HG03469 (cell line): ENCODE results near the gene ATP8B3.
"Not testable (repeated sequence)": the region's sequence is repeated elsewhere in the genome, so short reads cannot be mapped to it uniquely, and the experiment has no call there.

Source experiments
- ATAC-seq: cut with Tn5 transposase; IDR thresholded peaks from one replicate; pipeline ENCODE4 v1.9.1; 2021; ENCODE audit warnings: mild to moderate bottlenecking, moderate library complexity, moderate number of reproducible peaks; ENCODE audit not compliant: unreplicated experiment

Gene ATP8B3

GRCh38 chr19:1775951-1776605, 36.0 kb downstream of the ATP8B3 start:
- no peak for ATAC-seq

DNA sequence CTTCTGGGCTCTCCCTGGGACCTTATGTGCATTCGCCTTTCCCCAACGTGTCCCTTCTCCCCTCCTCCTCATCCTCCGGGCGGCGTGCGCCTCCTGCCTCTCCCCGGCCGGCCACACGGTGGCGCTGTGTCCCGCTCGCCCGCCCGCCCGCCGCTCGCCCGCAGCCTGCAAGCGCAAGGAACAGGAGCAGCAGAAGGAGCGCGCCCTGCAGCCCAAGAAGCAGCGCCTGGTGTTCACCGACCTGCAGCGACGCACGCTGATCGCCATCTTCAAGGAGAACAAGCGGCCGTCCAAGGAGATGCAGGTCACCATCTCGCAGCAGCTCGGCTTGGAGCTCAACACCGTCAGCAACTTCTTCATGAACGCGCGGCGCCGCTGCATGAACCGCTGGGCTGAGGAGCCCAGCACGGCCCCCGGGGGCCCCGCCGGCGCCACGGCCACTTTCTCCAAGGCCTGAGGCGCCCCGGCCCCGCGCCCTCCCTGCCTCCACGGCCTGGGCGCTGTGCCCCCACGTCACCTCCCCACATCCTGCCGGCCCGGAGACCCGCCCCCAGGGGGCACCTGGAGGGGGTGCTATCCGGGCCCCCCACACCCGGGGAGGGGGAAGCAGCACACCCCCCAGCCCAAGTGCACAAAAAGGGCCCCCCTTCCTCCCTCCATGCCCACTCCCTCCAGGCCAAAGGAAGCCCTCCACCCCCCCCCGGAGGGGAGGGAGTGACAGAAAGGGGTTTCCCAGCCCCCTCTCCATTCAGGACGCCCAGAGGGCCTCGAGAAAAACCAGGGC, 36.9 kb downstream of the ATP8B3 start:
- no peak for ATAC-seq

GRCh38 chr19:1773184-1773583, 38.9 kb downstream of the ATP8B3 start:
- ATAC-seq: no peak

DNA sequence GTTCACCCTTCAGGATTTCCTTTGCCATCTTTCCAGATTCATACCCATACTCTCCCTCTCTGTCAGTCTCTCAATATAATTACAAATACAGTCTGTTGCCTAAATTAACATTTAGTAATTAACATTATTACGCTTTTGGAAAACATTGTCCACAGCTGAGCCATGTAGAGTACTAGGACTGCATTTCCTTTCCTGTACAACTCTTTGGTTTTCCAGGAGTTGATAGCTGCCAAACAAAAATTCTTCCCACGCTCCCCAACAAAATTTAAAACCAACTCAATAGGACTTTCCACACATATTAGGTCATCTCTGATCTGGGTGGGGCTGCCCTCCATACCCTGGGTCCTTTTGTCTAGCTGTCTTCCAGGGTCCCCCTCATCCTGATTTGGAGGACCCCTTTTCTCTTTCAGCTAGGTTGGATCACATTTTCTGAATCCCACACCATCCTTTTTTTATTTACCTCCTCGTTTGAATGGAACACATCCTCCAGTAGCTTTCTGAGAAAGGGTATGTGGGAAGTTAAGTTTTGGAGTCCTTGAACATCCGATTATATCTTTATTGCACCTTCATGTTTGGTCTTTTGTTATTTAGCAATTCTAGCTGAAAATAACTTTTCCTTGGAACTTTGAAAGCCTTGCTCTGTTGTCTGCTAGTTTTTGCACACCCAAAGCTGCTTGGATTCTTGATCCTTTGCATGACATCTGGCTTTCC, 41.1 kb downstream of the ATP8B3 start:
- ATAC-seq: no peak

GRCh38 chr19:1769645-1769985, 42.5 kb downstream of the ATP8B3 start:
- ATAC-seq: no peak

DNA sequence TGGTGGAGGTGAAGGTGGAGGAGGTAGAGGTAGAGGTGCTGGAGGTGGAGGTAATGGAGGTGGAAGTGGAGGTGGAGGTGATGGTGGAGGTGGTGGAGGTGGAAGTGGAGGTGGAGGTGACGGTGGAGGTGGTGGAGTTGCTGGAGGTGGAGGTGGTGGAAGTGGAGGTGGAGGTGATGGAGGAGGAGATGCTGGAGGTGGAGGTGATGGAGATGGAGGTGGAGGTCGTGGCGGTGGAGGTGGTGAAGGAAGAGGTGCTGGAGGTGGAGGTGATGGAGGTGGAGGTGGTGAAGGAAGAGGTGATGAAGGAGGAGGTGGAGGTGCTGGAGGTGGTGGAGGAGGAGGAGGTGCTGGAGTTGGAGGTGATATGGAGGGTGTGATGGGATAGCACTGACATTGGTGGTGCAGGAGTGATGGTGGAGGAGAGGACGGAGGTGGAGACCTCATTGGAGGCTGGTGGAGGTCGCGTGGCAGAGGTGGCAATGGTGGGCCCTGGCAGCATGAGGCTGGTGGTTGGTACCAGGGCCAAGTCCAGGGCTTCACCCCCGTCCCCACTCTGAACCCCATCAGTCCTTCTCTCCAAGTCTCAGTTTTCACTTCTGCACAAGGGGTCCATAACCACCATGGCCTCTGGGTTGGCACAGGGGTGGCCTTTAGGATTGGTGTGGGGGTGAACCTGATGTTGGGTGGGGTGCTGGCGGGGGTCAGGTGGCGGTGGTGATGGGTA, 43.0 kb downstream of the ATP8B3 start:
- no peak for ATAC-seq

GRCh38 chr19:1768248-1768647, 43.8 kb downstream of the ATP8B3 start:
- ATAC-seq: no peak

- ATAC-seq: no peak
These were observed 44.6 kb downstream of the ATP8B3 start for GRCh38 chr19:1767464-1767933.

- ATAC-seq: no peak
These were observed 45.2 kb downstream of the ATP8B3 start for GRCh38 chr19:1766800-1767352.

DNA sequence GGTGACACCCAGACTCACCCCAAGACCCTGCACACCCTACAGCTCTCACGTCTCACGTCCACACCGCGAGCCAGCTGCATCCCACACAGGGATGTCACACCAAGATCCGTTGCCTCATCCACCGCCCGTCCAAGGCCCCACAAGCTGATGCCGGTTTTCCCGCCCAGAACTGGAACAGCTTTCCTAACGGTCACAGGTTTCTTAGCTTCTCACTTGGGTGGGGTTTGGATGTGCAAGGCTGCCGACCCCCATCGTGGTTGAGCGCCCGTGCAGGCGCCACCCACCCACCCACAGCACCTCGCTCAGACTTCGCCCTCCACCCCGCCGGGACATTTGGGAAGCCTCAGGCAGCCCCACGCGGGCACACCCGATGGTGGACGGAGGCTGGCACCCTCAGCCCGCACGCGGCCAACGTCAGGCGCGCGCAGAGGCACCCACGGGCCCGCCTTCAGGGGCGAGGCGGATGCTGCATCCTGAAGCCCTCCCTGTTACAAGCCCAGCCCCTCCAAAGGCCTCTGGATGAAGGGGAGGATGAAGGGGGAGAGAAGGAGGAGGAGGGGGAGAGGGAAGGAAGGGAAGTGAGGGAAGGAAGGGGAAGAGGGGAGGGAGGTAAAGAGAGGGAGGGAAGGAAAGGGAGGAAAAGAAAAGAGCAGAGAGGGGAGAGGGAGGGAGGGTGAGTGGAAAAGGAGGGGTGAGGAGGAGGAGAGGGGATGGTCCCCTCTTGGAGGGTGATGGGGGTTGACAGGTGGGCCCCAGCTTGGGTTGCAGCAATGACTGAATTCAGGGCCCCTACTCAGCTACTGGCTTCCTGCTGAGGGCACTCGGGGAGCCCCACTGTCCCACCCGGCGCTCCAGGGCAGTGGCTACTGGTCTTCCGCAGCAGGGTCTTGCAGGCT, 45.9 kb downstream of the ATP8B3 start:
- ATAC-seq: no peak

- ATAC-seq: no peak
These were observed 46.7 kb downstream of the ATP8B3 start for GRCh38 chr19:1765232-1765903.

DNA sequence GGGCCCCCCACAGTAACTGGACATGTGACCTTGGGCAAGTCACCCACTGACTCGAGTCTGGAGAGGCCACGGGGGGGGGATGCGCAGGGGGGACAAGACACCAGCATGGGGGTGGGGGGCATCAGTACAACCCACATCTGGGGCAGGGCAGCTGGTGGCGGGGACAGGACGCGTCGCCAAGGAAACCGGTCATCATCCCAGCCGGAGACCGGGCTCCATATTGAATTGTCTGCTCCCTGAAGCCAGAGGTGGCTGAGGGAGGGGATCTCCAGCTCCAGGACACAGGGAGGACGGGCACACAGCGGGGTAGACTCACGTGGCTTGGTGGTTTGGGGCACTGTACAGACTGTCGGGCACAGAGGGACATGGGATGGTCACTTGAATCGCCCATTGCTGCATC, 47.3 kb downstream of the ATP8B3 start:
- ATAC-seq: no peak

GRCh38 chr19:1763648-1764639, 48.1 kb downstream of the ATP8B3 start:
- ATAC-seq: no peak

GRCh38 chr19:1762243-1763117, 49.6 kb downstream of the ATP8B3 start:
- no peak for ATAC-seq

DNA sequence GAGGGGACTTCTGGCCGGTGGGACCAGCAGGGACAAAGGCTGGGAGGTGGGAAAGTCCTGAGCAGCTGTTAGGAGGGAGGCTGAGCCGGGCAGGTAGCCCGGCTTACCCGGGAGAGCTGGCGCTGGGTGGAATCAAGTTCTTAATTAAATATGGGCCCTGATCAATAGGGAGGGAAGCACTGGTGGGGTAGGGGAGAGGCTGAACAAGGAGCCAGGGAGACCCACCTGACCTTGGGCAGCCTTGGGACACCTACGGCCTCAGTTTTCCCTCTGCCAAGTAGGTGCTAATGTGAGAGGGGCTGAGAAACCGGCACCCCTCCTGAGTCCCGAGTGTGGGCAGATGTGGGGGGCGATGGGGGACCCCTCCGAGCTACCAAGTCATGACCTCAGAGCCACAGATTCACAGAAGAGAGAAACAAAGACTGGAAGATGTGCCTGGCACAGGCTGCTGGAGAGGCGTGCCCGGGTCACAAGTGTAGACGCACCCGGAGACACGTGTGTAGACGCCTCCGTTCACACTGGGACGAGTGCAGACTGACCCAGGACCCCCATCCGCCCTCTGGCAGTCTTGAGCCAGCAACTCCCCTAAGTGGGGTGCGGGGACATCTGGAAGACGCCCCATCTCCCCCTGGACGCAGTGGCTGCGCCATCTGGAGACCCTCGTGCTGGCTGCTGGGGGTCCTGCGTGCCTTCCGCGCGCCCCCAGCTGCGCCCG, 50.4 kb downstream of the ATP8B3 start:
- no peak for ATAC-seq

- ATAC-seq: not testable (repeated sequence)
These were observed 51.1 kb downstream of the ATP8B3 start for GRCh38 chr19:1760786-1761527.
